GM23338 (cell line): ENCODE data around the gene ARL2BP. TPM values are rescaled to one million over a fixed set of nuclear protein-coding genes. Genes with fewer than 3 reads are reported as not detected.

Source experiments
- ATAC-seq: fragments of 200-7000 bp; cut with Tn5 transposase; 3 replicates; pipeline ENCODE4 v1.9.1; 2020
- DNase-seq: peaks from one replicate; pipeline ENCODE4 v3.0.0-alpha.2; 2015; ENCODE audit warnings: low spot score
- H2AFZ ChIP-seq: fragments of 200-600 bp; sonication (generic); 2 replicates; pipeline ENCODE4 v1.8.0; 2016; ENCODE audit warnings: antibody characterized with exemption, mild to moderate bottlenecking, moderate library complexity
- H3F3A ChIP-seq: fragments of 200-600 bp; sonication (generic); replicated peaks from 2 replicates; pipeline ENCODE4 v1.8.0; 2017; ENCODE audit warnings: antibody characterized with exemption, mixed run types, low read depth
- H3K27ac ChIP-seq: fragments of 200-600 bp; sonication (generic); 2 replicates; pipeline ENCODE4 v1.6.1; 2016; ENCODE audit warnings: low read depth
- H3K27me3 ChIP-seq: fragments of 200-600 bp; sonication (generic); 2 replicates; pipeline ENCODE4 v1.8.0; 2016; ENCODE audit warnings: mild to moderate bottlenecking, mixed run types, moderate library complexity; ENCODE audit not compliant: insufficient read depth
- H3K36me3 ChIP-seq: fragments of 200-600 bp; sonication (generic); 2 replicates; pipeline ENCODE4 v1.8.0; 2016; ENCODE audit warnings: mild to moderate bottlenecking; ENCODE audit not compliant: insufficient read depth
- H3K4me1 ChIP-seq: fragments of 200-600 bp; sonication (generic); 2 replicates; pipeline ENCODE4 v1.8.0; 2016; ENCODE audit warnings: mild to moderate bottlenecking, moderate library complexity; ENCODE audit not compliant: insufficient read depth
- H3K4me2 ChIP-seq: fragments of 200-600 bp; sonication (generic); 2 replicates; pipeline ENCODE4 v1.7.1; 2017; ENCODE audit warnings: mixed run types
- H3K4me3 ChIP-seq: fragments of 200-600 bp; sonication (generic); 2 replicates; pipeline ENCODE4 v1.6.1; 2016; ENCODE audit warnings: mixed run types
- H3K79me2 ChIP-seq: fragments of 200-600 bp; sonication (generic); replicated peaks from 2 replicates; pipeline ENCODE4 v1.8.0; 2017; ENCODE audit warnings: mild to moderate bottlenecking; ENCODE audit not compliant: insufficient read depth
- H3K9me2 ChIP-seq: fragments of 200-600 bp; sonication (generic); 2 replicates; pipeline ENCODE4 v1.8.0; 2017; ENCODE audit not compliant: insufficient read depth
- H4K20me1 ChIP-seq: fragments of 200-600 bp; sonication (generic); replicated peaks from 2 replicates; pipeline ENCODE4 v1.8.0; 2017; ENCODE audit warnings: mild to moderate bottlenecking; ENCODE audit not compliant: insufficient read depth
- H3K27ac Mint-ChIP-seq: 2 replicates; pipeline ENCODE4 v1.8.0; 2020; ENCODE audit warnings: inconsistent platforms, mild to moderate bottlenecking, moderate library complexity, mixed read lengths
- H3K27me3 Mint-ChIP-seq: 3 replicates; pipeline ENCODE4 v1.8.0; 2022; ENCODE audit warnings: low read depth, mild to moderate bottlenecking, moderate library complexity, mixed read lengths, inconsistent platforms; ENCODE audit not compliant: insufficient read depth, poor library complexity
- H3K36me3 Mint-ChIP-seq: 3 replicates; pipeline ENCODE4 v1.8.0; 2021; ENCODE audit warnings: low read depth, mild to moderate bottlenecking, inconsistent platforms, moderate library complexity, mixed read lengths
- H3K4me1 Mint-ChIP-seq: 3 replicates; pipeline ENCODE4 v1.8.0; 2020; ENCODE audit warnings: mild to moderate bottlenecking, inconsistent platforms, mixed read lengths
- H3K4me3 Mint-ChIP-seq: 3 replicates; pipeline ENCODE4 v1.8.0; 2021; ENCODE audit warnings: moderate library complexity, mild to moderate bottlenecking, inconsistent platforms, mixed read lengths
- H3K9me3 Mint-ChIP-seq: 3 replicates; pipeline ENCODE4 v1.8.0; 2020; ENCODE audit warnings: moderate library complexity, mild to moderate bottlenecking, inconsistent platforms, mixed read lengths
- EZH2phosphoT487 ChIP-seq: fragments of 200-600 bp; sonication (generic); IDR thresholded peaks from one replicate; pipeline ENCODE4 v1.8.1; 2018; ENCODE audit warnings: antibody characterized with exemption; ENCODE audit not compliant: unreplicated experiment
- NANOG ChIP-seq: IDR thresholded peaks from 2 replicates; pipeline ENCODE4 v1.6.1; 2016; ENCODE audit warnings: antibody characterized with exemption, borderline replicate concordance
- REST ChIP-seq: IDR thresholded peaks from one replicate; pipeline ENCODE4 v1.6.1; 2018; ENCODE audit warnings: antibody characterized with exemption; ENCODE audit not compliant: unreplicated experiment
- STAT1 ChIP-seq: IDR thresholded peaks from one replicate; pipeline ENCODE4 v1.6.1; 2016; ENCODE audit warnings: antibody characterized with exemption; ENCODE audit not compliant: unreplicated experiment
- ZNF114 ChIP-seq: fragments of 250-450 bp; sonication (Bioruptor Pico); IDR thresholded peaks from 2 replicates; pipeline ENCODE4 v1.5.0; 2020; ENCODE audit warnings: mild to moderate bottlenecking, moderate library complexity
- polyA plus RNA-seq: library from polyadenylated mRNA; unstranded; fragments of >200 nt; fragmentation: Nextera tagmentation; extraction: Ambion mirVana; gene quantifications from 2 replicates; pipeline ENCODE4 v1.2.1, GENCODE V29; 2016
- total RNA-seq: library from RNA; depleted of rRNA; stranded (reverse); fragments of >200 nt; shearing (Covaris generic); gene quantifications from 2 replicates; pipeline ENCODE4 v1.2.3, GENCODE V29; 2014
- TF ChIP-seq, protein P1 (sequence below): fragments of 250-450 bp; sonication (Bioruptor Pico); IDR thresholded peaks from 2 replicates; pipeline ENCODE4 v1.5.0; 2020; ENCODE audit warnings: mild to moderate bottlenecking, moderate library complexity
- TF ChIP-seq, protein P2 (sequence below): IDR thresholded peaks from 2 replicates; pipeline ENCODE4 v1.6.1; 2016; ENCODE audit warnings: antibody characterized with exemption

Gene ARL2BP
- total and polyA plus RNA-seq, 2 experiments from 2014 or later: 10.3 to 13.4 TPM

DNA sequence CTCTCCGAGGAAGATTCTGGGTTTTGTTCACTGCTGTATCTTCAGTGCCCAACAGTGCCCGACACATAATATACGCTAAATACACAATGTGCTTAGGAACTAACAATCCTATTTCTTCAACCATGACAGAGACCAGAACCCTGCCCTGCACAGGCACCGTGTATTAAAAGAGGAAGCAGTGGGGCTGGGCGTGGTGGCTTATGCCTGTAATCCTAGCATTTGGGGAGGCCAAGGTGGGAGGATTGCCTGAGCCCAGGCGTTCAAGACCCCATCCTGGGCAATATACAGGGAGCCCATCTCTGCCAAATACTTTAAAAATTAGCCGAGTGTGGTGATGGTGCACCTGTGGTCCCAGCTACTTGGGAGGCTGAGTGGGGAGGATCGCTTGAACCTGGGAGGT, 19.3 kb downstream of the ARL2BP start (continued):
- TF ChIP-seq, protein P1, sequence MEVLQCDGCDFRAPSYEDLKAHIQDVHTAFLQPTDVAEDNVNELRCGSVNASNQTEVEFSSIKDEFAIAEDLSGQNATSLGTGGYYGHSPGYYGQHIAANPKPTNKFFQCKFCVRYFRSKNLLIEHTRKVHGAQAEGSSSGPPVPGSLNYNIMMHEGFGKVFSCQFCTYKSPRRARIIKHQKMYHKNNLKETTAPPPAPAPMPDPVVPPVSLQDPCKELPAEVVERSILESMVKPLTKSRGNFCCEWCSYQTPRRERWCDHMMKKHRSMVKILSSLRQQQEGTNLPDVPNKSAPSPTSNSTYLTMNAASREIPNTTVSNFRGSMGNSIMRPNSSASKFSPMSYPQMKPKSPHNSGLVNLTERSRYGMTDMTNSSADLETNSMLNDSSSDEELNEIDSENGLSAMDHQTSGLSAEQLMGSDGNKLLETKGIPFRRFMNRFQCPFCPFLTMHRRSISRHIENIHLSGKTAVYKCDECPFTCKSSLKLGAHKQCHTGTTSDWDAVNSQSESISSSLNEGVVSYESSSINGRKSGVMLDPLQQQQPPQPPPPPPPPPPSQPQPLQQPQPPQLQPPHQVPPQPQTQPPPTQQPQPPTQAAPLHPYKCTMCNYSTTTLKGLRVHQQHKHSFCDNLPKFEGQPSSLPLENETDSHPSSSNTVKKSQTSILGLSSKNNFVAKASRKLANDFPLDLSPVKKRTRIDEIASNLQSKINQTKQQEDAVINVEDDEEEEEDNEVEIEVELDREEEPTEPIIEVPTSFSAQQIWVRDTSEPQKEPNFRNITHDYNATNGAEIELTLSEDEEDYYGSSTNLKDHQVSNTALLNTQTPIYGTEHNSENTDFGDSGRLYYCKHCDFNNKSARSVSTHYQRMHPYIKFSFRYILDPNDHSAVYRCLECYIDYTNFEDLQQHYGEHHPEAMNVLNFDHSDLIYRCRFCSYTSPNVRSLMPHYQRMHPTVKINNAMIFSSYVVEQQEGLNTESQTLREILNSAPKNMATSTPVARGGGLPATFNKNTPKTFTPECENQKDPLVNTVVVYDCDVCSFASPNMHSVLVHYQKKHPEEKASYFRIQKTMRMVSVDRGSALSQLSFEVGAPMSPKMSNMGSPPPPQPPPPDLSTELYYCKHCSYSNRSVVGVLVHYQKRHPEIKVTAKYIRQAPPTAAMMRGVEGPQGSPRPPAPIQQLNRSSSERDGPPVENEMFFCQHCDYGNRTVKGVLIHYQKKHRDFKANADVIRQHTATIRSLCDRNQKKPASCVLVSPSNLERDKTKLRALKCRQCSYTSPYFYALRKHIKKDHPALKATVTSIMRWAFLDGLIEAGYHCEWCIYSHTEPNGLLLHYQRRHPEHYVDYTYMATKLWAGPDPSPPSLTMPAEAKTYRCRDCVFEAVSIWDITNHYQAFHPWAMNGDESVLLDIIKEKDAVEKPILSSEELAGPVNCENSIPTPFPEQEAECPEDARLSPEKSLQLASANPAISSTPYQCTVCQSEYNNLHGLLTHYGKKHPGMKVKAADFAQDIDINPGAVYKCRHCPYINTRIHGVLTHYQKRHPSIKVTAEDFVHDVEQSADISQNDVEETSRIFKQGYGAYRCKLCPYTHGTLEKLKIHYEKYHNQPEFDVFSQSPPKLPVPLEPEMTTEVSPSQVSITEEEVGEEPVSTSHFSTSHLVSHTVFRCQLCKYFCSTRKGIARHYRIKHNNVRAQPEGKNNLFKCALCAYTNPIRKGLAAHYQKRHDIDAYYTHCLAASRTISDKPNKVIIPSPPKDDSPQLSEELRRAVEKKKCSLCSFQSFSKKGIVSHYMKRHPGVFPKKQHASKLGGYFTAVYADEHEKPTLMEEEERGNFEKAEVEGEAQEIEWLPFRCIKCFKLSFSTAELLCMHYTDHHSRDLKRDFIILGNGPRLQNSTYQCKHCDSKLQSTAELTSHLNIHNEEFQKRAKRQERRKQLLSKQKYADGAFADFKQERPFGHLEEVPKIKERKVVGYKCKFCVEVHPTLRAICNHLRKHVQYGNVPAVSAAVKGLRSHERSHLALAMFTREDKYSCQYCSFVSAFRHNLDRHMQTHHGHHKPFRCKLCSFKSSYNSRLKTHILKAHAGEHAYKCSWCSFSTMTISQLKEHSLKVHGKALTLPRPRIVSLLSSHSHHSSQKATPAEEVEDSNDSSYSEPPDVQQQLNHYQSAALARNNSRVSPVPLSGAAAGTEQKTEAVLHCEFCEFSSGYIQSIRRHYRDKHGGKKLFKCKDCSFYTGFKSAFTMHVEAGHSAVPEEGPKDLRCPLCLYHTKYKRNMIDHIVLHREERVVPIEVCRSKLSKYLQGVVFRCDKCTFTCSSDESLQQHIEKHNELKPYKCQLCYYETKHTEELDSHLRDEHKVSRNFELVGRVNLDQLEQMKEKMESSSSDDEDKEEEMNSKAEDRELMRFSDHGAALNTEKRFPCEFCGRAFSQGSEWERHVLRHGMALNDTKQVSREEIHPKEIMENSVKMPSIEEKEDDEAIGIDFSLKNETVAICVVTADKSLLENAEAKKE (CRISPR knock-in tag): no peak
- no peak for TF ChIP-seq ZNF114 (CRISPR knock-in tag)
- TF ChIP-seq, protein P2, sequence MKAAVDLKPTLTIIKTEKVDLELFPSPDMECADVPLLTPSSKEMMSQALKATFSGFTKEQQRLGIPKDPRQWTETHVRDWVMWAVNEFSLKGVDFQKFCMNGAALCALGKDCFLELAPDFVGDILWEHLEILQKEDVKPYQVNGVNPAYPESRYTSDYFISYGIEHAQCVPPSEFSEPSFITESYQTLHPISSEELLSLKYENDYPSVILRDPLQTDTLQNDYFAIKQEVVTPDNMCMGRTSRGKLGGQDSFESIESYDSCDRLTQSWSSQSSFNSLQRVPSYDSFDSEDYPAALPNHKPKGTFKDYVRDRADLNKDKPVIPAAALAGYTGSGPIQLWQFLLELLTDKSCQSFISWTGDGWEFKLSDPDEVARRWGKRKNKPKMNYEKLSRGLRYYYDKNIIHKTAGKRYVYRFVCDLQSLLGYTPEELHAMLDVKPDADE: no peak
- TF ChIP-seq NANOG: no peak

GRCh38 chr16:57264950-57265371, 19.9 kb downstream of the ARL2BP start:
- no peaks in the 10 kb centered on the region for H3F3A ChIP-seq
- H2AFZ ChIP-seq: no peak overlapping the region
- no peak overlapping the region for H3K4me2 ChIP-seq
- no peak overlapping the region for H3K27ac ChIP-seq
- no peaks in the 10 kb centered on the region for H3K36me3 ChIP-seq
- H3K4me1 Mint-ChIP-seq: peaks cover 23% of the 10 kb centered on the region
- no peak for DNase-seq
- peaks cover 13% of the 10 kb centered on the region for H3K27me3 Mint-ChIP-seq
- no peak overlapping the region for H3K27ac Mint-ChIP-seq
- H3K27me3 ChIP-seq: no peaks in the 10 kb centered on the region
- H3K4me3 Mint-ChIP-seq: no peak overlapping the region
- H3K79me2 ChIP-seq: no peaks in the 10 kb centered on the region
- H3K9me3 Mint-ChIP-seq: no peaks in the 10 kb centered on the region
- H3K4me1 ChIP-seq: peaks cover 11% of the 10 kb centered on the region
- no peaks in the 10 kb centered on the region for H4K20me1 ChIP-seq
- no peaks in the 10 kb centered on the region for H3K36me3 Mint-ChIP-seq
- H3K9me2 ChIP-seq: no peaks in the 10 kb centered on the region
- no peak for ATAC-seq
- H3K4me3 ChIP-seq: no peak overlapping the region
- TF ChIP-seq EZH2phosphoT487 (no peak), REST (no peak), STAT1 (no peak)
